Stimulated activated CD8-positive, alpha-beta memory T cell treated with anti-CD3 and anti-CD28 coated beads, Interleukin-15, amount 100 ng/mL, for 4 hours (primary cell): ENCODE measurements around the gene PPFIBP2.
"Not testable (repeated sequence)": the region's sequence is repeated elsewhere in the genome, so short reads cannot be mapped to it uniquely, and the experiment has no call there.

Source experiments
- DNase-seq, 2 donors: peaks; one replicate each; pipeline ENCODE4 v3.0.0-alpha.2; 2020; ENCODE audit warnings: low read depth in 2 of 2

PPFIBP2 gene

GRCh38 chr11:7635137-7635536, 121.3 kb downstream of the PPFIBP2 start:
- DNase-seq, result no peak

GRCh38 chr11:7635708-7636107, 121.9 kb downstream of the PPFIBP2 start:
- DNase-seq, result no peak

GRCh38 chr11:7636350-7636749, 122.6 kb downstream of the PPFIBP2 start:
- DNase-seq, result no peak

GRCh38 chr11:7637447-7638157, 123.8 kb downstream of the PPFIBP2 start:
- no peak for DNase-seq

GRCh38 chr11:7638710-7639642, 125.2 kb downstream of the PPFIBP2 start:
- no peak for DNase-seq

GRCh38 chr11:7639643-7640025, 125.8 kb downstream of the PPFIBP2 start:
- DNase-seq, result no peak

GRCh38 chr11:7640816-7641215, 127.0 kb downstream of the PPFIBP2 start:
- DNase-seq, result no peak

- DNase-seq, result no peak
These were observed 128.9 kb downstream of the PPFIBP2 start for GRCh38 chr11:7642747-7643146.

GRCh38 chr11:7643314-7643713, 129.5 kb downstream of the PPFIBP2 start:
- DNase-seq, result no peak

GRCh38 chr11:7645206-7645605, 131.4 kb downstream of the PPFIBP2 start:
- DNase-seq, result no peak

GRCh38 chr11:7646866-7647265, 133.1 kb downstream of the PPFIBP2 start:
- no peak for DNase-seq

GRCh38 chr11:7648264-7648663, 134.5 kb downstream of the PPFIBP2 start:
- DNase-seq, result no peak

GRCh38 chr11:7651140-7651551, 137.3 kb downstream of the PPFIBP2 start:
- DNase-seq, result no peak

- DNase-seq, result no peak
These were observed 137.9 kb downstream of the PPFIBP2 start for GRCh38 chr11:7651700-7652099.

GRCh38 chr11:7654195-7654705, 140.5 kb downstream of the PPFIBP2 start:
- no peak for DNase-seq

- no peak for DNase-seq
These were observed 141.7 kb downstream of the PPFIBP2 start for GRCh38 chr11:7655253-7656217.

- DNase-seq, result no peak
These were observed 142.9 kb downstream of the PPFIBP2 start for GRCh38 chr11:7656704-7657103.

GRCh38 chr11:7657306-7658025, 143.7 kb downstream of the PPFIBP2 start:
- DNase-seq, result no peak

- not testable (repeated sequence) for DNase-seq
These were observed 149.7 kb downstream of the PPFIBP2 start for GRCh38 chr11:7663531-7663930.

- no peak for DNase-seq
These were observed 151.1 kb downstream of the PPFIBP2 start for GRCh38 chr11:7664867-7665266.
